Testis (tissue), 2 donors: ENCODE results near the gene FARP1.

Source experiments
- POLR2A ChIP-seq: fragments of 450-650 bp; IDR thresholded peaks from one replicate; pipeline ENCODE4 v1.6.1; 2017; ENCODE audit warnings: antibody characterized with exemption, mild to moderate bottlenecking, moderate library complexity
- TF ChIP-seq, protein P1 (sequence below), 3 experiments: fragments of 450-650 bp in 2 of 3; fragments of 200-600 bp in 1 of 3; sonication (generic) in 1 of 3; IDR thresholded peaks; one replicate each; pipeline ENCODE4 v1.5.1; 2016 to 2019; ENCODE audit warnings: antibody characterized with exemption in 3 of 3, mild to moderate bottlenecking in 2 of 3, moderate library complexity in 1 of 3

- TF ChIP-seq POLR2A = no peak
- TF ChIP-seq, protein P1, sequence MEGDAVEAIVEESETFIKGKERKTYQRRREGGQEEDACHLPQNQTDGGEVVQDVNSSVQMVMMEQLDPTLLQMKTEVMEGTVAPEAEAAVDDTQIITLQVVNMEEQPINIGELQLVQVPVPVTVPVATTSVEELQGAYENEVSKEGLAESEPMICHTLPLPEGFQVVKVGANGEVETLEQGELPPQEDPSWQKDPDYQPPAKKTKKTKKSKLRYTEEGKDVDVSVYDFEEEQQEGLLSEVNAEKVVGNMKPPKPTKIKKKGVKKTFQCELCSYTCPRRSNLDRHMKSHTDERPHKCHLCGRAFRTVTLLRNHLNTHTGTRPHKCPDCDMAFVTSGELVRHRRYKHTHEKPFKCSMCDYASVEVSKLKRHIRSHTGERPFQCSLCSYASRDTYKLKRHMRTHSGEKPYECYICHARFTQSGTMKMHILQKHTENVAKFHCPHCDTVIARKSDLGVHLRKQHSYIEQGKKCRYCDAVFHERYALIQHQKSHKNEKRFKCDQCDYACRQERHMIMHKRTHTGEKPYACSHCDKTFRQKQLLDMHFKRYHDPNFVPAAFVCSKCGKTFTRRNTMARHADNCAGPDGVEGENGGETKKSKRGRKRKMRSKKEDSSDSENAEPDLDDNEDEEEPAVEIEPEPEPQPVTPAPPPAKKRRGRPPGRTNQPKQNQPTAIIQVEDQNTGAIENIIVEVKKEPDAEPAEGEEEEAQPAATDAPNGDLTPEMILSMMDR (IDR thresholded peaks at IDR 0.05) = no peak
Measured at GRCh38 chr13:98429977-98430736, 287.3 kb downstream of the FARP1 start.
